Hepatic stellate cell (primary cell): ENCODE data around the gene RUNX1.
A peak's percentile ranks its signal among the peaks of the same experiment; 100 is the strongest.

Source experiments
- DNase-seq: peaks from one replicate; pipeline ENCODE4 v3.0.0; 2011; ENCODE audit warnings: low spot score

Gene RUNX1

DNA sequence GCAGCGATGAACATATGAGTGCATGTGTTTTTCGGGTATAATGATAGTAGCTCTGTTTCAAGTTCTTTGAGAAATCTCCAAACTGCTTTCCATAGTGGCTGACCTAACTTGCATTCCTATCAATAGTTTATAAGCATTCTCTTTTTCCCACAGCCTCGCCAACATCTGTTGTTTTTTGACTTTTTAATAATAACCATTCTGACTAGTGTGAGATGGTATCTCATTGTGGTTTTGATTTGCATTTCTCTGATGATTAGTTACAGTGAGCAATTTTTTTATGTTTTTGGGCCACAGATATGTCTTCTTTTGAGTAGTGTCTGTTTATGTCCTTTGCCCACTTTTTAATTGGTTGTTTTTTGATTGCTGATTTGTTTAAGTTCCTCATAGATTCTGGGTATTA is 10.6 kb upstream of the RUNX1 start:
- no peak for DNase-seq

DNA sequence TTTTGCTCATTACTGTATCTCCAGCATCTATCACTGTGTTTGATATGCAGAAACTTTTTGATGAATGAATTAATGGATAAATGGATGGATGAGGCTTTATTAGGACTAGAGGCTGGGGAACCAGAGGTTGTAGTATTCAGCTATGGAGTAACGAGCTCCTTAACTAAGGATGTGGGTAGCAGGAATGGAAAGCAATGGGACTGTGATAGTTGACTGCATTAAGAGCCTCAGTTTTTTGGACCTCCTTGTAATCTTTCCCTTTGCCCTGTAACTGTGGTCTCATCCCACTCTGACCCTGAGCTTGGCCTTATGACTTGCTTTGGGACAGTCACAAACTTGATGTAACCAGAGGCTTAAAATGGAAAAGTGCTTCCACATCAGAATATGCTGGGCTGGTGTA is 9.0 kb upstream of the RUNX1 start:
- no peak for DNase-seq

DNA sequence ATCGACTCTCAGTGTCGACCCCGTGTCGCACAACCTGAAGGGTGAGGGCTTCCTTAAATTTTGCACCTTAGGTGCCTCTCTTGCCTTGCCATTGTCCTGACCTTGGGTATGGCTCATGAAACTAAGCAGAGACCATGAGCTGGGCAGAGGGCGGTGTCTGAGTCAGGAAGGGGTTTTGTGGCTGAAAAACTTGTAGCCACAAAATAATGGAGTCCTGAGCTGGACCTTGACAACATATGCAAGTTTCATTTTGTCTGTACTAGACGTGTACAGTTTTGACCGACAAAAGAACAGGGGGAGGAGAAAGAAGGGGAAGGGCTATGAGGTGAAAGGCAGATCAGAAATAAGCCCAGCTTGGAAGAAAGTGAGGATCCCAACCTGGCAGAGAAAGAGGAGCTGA is 8.3 kb upstream of the RUNX1 start:
- no peak for DNase-seq

DNA sequence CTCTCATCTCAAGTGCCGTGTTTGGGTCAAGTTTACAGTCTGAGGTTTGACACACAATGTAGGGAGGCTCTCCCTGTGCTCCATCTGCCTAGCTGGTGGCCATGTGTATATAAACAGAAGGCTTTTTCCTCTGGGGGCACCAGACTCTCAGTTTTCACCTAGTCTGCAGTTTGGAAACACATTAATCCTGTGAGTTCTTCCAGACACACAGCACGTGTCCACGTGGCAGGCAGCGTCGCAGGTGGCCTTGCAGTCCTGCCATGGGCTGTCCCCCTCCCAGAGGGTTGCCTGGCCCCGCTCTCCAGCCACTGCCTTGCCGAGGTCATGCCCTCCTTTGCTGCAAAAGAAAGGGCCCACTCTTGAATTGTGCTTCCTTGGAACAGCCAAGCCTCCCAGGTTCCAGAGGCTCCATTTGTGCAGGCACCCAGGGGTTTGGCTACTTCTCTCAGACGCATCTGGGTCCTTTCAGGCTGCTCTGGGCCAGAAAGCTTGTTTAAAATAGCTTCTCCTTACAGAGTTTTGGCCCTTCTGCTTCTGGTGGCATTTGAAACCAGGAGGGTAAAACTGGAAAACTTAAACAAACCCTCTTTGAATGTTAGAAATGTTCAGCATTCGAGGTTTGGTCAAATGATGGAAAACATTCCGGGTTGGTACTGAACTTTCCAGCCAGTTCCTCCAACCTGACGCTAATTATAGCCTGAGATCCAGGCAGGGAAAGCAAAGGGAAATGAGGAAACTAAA is 4.4 kb upstream of the RUNX1 start:
- DNase-seq, result no peak

DNA sequence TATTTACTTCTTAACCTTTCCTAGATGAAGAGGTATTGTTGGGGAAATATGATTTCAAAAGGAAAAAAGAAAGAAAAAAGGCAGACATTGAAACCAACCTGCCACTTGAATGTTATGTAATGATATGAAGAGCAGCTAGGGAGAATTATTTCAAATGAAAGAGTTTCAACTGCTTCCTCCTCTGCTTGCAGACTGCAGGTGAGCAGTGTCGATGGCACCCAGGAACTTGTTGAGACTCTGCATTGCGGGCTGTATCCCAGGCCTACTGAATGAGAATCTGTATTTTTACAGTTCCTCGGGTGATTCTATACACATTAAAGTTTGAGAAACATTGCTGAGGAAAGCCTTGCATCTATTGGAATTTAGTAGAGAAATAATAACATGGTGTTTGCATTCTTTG is 3.7 kb upstream of the RUNX1 start:
- no peak for DNase-seq

DNA sequence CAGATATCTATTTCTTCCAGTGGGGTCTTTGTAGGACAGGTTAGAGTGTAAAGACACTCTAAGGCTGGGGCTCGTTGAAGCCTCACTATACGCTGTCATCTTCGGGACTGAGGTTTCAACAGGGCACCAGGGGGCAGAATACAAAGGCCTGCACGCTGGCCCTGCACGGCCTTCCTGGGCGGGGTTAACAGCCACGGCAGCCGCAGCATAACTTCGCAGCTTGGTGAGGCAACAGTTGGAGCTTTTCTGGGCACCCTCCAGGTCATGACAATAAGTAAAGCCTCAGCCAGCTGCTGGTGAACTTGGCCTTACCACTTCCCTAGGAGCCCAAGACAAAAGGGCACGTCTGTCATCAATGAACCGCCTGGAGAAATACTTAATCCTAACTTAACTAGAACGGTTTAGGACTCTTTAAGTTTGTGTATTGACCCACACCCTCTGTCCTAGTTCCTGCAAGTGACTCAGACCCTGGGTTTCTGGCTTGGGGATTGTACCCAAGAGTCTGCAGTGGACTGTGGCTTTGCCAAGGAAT is 2.3 kb upstream of the RUNX1 start:
- no peak for DNase-seq

DNA sequence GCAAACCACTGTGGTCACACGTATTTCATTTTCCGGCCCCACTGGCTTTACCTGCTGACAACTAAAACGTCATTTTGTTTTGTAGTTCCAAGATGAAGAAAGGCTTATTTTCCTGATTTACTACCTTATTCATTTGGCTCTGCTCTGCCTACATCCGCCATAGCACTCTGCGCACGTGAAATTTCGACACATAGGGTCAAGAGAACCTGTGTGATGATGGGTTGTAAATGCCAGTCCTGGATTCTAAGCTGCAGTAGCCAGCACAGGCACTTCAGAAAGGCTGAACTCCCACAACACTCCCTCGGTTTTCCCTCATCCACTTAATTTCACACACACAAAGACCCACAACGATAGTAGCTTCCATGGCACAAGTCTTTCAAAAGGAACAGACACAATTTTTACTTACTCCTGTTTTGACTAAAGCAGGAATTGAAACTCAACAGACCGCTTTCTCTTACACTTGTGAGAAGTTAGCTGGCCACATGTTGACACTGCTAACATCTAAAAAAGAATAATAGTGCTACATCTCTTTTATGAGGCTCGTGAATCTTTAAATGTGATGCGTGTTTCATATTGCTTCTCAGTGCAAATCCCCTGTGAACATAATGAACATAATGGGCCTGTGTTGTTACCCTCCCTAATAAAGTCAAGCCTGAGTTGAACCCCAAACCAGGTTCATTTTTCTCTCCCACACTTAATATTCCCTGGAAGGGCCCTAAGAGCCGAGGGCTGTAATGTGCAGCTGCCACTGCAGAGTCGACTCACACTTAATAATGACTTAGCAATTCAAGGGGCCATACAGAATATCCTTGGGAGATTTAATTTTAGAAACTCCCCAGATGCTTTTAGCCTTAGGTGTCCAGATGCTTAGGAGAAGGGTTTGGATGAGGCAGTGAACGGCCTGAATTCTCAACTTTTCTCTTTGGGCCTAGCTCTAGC is 1.5 kb upstream of the RUNX1 start:
- no peak for DNase-seq

DNA sequence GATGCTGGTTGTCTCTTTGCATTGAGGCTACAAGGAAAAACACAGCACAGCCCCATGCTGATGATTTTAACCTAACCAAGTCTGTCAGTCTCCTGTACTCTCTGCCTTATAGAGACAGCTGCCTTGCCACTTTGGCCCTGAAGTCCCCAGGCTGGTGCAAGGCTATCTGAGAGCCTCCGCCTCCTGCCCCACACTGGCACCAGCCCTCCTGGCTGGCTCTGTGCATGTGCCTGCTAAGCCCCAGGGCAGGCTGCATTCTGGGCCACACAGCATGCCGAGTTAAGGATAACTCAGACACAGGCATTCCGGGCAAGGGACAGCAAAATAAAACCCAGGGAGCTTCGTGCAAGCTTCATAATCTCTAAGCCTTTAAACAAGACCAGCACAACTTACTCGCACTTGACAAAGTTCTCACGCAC is 910 bp downstream of the RUNX1 start:
- DNase-seq, result no peak

DNA sequence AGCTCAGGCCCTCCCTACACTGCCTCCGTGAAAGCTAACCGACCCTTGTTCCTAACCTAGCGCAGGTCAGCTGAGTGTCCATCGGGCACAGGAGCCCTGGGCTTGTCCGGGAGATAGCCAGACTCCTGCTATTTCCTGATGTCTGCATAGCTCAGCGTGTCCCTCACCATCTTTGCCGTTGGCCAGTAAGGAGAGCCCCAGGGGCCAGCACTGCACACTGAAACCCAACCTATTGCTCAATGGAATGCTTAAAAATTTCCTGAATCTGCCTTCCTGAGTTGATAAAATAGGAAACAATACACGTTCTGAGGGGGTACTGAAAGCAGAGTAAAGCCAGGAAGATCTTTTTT is 2.2 kb downstream of the RUNX1 start:
- peak; percentile 39 for DNase-seq

DNA sequence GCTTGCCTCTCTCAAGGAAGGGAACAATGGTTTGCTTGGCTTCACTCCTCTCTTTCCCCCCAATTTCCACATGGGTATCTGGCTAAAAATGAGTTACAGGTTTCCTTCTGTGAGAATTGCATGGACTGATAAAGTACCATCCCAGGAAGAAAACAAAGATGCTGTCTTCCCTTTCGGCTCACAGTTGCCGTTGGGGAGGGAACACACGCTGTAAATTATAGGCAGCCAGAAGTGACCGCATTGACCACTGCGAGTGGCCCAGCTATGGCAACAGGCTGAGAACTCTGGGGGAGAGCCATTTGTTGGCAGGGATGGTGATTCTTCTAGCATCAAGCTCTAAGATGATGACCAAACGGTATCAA is 2.9 kb downstream of the RUNX1 start:
- no peak for DNase-seq

DNA sequence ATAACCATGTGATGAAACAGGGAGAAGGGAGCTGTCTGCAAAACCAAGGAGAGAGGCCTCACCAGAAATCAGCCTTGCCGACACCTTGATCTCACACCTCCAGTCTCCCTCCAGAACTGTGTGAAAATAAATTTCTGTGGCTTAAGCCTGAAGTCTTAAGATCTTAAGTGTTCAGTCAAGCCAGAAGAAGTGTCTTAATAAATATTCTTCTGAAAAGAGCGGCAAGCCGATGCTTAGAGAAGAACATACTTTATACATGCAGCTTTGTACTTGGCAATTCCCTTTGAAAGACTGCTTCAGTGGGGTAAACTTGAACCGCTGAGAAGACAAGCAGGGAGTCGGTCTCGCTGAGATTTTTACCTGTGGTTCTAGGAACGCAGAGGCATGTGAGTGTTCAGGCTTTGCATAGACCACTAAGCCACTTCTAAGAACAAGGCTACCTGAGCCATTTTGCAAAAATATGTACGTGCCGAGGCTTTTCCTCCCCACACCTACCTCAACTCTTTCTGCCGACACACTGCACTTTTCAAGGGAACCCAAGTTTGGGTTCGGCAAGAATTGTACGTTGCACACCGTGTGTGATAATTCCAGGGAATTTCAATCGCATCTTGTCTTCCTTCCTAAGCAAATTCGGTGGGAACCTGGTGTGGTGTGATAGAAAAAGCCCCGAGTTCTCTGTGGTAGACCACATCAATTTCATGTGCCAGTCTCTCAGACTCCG is 3.4 kb downstream of the RUNX1 start:
- DNase-seq, result no peak

DNA sequence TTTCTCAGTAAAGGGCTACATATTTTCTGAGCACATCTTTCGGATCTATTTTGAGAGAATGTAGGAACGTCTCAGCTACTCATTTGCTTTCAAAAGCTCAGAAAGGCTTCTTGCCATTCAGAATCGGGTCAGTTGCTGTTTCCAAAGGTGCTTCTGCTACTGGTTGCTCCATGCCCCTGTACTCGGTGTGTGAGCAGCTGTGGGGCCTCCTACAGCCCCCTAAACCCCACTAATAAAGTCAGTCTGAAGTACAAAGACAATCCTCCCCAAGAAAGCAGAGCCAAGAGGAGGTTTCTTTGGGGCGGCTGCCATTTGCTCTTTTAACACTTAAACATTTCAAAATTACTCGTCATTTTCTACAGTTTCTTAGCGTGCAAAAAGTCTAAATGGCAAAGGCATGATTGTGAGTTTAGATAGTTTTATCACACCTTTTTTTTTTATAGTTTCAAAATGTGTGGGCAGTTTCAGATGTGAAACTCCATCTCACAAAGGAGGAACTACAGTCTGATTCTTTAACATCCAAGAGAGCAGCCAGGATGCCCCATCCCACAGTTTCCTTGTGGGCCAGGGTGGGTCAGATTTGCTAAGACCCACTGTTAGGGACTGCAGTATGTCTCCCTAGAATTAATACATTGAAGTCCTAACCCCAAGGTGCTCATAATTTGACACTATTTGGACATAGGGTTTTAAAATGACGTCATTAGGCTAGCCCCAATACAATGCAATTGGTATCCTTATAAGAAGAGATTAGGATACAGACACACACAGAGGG is 4.1 kb downstream of the RUNX1 start:
- DNase-seq, result no peak

DNA sequence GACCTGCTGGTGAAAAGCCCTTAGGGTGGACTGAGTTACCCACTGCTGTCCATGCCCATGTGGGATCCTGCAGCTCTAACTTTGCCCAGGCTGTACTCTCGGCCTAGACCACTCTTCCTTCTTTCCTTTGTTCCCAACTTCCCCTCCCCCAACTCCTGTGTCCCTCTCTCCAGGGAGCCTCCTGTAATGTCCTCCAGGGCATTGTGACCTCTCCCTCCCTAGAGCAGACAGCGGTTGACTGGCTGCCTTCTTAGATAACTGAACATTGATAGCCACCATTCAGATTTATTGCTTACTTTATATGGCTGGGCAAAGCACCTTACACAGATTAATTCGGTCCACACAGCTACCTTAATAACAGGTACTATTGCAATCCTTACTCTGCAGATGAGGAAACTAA is 5.0 kb downstream of the RUNX1 start:
- no peak for DNase-seq

DNA sequence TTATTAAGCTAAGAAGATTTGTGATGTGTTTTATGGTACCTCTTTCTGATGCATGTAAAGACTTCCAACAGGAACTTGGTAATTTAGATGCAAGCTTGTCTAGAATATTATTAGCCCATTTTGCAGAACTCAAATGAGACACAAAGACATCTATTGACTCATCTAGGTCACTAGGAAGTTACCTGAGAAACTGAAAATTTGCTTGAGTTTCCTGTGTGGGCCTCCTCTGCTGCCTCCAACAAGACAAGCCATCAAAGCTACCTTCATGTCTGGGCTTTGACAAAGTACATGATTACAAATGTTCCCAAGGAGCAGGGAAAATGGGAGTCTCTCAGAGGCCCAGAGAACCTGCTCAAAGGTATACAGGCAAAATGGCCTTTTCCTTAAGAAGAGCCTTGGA is 5.6 kb downstream of the RUNX1 start:
- DNase-seq, result no peak

DNA sequence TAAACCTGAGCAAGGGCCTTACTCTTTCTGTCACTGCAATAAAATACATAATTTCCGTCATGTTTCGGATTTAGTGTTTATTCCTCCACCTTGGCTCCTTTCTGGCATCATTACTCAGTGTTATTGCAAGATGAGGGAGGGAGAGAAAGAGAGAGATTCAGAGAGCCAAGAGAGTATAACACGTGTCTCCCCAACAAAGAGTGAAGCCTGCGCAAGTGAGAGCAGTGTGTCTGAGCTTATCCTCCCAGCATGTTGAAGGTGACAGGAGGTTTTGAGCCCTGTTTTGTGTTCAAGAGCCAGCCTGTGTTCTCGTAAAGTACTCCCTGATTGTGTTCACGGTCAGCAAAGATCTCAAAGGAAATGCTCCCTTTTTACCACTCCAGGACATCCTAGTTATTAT is 6.3 kb downstream of the RUNX1 start:
- DNase-seq, result no peak

DNA sequence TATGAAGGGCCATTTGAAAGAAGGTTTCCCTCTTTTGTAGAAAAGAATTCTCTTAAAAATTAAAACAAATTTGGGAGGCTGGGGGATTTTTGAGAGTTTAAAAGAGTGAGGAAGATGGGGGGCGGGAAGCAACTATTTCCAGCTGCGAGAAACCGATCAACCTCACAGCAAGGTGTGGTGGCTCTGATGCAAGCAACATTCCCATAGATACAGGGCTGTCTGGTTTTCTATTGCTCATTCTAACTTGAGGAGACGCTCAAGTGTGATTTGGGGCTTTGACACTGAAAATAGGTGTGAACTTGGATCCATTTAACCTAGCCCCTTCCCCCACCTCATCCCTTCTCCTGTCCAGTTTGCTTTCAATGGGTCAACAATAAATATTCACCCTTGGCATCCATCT is 7.2 kb downstream of the RUNX1 start:
- no peak for DNase-seq

DNA sequence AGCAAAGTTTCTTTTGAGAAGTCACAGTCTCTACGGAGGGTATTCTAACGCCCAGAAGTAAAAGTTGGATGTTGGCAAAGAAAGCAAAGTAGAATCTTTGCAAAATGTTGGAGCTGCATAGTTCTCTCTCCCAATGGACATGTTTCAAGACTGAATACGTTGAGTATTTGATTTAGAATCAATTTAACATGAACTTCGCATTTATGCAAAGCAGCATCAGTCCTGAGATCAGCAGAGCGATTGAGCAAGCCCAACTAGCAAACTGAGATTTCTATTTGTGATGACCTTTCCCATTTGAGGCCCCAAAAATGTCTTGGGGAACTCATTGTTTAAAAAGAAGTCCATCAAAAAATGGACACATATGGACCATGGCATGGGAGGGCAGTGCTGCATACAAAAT is 8.0 kb downstream of the RUNX1 start:
- DNase-seq, result no peak

DNA sequence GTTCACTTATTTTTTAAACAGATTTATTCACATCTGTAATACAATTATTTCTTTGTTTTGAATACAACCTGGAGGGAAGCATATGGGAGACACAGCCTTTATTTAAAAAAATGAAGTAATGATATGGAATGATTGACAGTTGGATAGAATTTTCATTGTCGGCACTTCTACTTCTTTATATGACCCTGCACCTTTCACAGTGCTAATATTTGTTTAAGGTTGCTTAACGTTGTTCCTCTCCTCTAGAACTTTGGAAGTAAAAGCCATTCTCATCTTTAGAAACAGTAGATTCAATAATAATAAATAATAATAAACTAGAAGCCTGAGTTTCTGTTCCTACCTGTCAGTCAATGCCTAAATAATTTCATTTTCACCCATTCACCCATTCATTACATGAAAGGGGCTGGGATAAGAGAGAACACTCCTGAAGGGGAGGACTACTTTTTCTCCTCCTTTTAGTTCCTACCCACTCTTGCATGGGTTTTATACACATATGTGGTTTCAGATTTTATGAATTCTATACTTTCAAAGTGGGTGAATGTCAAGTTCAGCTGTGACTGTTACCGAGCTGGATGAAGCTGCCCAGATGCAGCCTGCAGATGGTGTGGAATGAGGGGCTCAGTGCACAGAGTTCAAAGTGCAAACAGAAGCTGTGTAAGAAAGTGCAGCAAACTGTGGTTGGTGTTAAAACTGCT is 9.4 kb downstream of the RUNX1 start:
- DNase-seq, result no peak

DNA sequence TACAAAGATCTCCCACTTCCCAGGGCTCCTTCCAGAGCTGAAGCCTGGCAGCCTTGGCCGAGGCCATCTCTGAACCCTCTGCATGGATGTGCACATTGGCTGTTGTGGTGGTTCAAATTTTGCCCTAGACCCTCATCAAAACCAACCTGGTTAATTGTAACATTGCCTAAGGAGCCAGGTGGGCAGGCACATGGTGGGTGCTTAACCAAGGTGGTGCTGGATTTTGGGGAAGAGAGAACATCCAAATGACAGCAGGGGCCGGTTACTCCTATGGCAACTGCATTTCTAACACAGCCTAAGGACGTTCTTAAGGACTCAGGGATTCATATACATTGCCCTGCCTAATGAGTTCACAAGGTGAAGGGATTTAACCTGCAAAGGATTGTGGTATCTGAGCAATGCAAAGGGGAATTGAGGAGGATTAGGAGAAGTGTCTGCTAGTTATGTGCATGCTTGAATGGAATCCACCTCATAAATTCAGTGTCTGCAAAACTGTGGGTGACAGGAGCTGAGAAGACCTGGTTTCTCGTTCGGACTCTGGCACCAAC is 10.3 kb downstream of the RUNX1 start:
- no peak for DNase-seq

DNA sequence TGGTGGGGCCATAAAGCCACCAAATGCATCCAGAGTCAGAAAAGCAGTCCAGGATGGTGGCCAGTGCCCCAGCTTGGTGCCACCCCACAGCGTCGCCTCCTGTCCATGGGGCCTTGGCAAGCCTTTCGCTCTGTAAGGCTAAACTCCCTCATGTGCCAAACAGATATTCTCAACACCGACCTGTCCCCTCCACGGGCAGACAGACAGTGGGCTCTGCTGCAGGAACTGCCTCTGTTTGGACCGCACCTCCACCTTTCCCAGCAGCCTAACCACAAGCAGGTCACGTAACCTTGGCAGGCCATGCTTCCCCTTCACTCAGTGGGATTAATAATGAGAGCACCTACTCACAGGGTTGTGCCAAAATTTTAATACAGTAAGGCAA is 11.7 kb downstream of the RUNX1 start:
- DNase-seq, result no peak
